SU-DHL-6 (cell line): ENCODE measurements around the gene TPSB2.

Source experiments
- EZH2phosphoT487 ChIP-seq: fragments of 200-600 bp; sonication (generic), shearing (Covaris generic); conservative IDR thresholded peaks from 2 replicates; pipeline ENCODE4 v1.6.1; 2018; ENCODE audit warnings: mild to moderate bottlenecking, antibody characterized with exemption, low read length, moderate library complexity, mixed read lengths
- TF ChIP-seq, protein P1 (sequence below): fragments of 200-600 bp; sonication (generic); IDR thresholded peaks from one replicate; pipeline ENCODE4 v1.5.1; 2017; ENCODE audit warnings: antibody characterized with exemption, mild to moderate bottlenecking, low read length, moderate library complexity; ENCODE audit not compliant: insufficient read depth, poor library complexity, severe bottlenecking

GRCh38 chr16:1220098-1220728, 9.8 kb downstream of the TPSB2 start:
- TF ChIP-seq, protein P1, sequence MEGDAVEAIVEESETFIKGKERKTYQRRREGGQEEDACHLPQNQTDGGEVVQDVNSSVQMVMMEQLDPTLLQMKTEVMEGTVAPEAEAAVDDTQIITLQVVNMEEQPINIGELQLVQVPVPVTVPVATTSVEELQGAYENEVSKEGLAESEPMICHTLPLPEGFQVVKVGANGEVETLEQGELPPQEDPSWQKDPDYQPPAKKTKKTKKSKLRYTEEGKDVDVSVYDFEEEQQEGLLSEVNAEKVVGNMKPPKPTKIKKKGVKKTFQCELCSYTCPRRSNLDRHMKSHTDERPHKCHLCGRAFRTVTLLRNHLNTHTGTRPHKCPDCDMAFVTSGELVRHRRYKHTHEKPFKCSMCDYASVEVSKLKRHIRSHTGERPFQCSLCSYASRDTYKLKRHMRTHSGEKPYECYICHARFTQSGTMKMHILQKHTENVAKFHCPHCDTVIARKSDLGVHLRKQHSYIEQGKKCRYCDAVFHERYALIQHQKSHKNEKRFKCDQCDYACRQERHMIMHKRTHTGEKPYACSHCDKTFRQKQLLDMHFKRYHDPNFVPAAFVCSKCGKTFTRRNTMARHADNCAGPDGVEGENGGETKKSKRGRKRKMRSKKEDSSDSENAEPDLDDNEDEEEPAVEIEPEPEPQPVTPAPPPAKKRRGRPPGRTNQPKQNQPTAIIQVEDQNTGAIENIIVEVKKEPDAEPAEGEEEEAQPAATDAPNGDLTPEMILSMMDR: no peak
- no peak for TF ChIP-seq EZH2phosphoT487
